Measurements from ENCODE around the gene AMOTL2. TPM values are rescaled to one million over a fixed set of nuclear protein-coding genes. Genes with fewer than 3 reads are reported as not detected.

AMOTL2 gene
- total RNA-seq, 1 experiment from 2014 or later = 153 TPM

DNA sequence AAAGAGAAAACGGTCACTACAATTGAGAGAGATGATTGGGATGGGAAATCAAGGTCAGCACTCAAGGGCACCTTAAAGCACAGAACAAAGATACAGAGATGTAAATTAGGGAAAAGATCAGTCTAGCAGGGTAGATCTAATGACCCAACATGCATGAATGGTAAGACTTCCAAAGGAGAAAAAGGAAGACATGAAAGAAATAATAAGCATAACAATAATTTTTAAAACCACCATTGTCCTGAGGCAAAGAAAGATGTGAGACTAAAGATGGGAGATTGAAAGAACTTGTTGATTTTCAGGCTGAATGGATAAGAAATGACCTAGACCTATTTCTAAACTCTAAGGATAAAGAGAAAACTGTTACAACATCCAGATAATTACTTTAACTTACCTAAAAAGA, 34.8 kb upstream of the AMOTL2 start:
- Mint-ChIP-seq H3K27me3 (ENCODE audit: unreplicated experiment) (peaks cover 36% of the 10 kb centered on the region), H3K36me3 (ENCODE audit: insufficient read depth, unreplicated experiment) (no peaks in the 10 kb centered on the region), H3K9me3 (ENCODE audit: low read depth, unreplicated experiment) (no peaks in the 10 kb centered on the region), H3K4me3 (ENCODE audit: low read depth, unreplicated experiment) (no peak overlapping the region), H3K4me1 (ENCODE audit: low read depth, unreplicated experiment) (peaks cover 21% of the 10 kb centered on the region), H3K27ac (ENCODE audit: unreplicated experiment) (no peak overlapping the region)
- no peak for DNase-seq
- BruUV-seq (replicated peaks) = no TSS peak
- intact Hi-C loops (cut with micrococcal nuclease; ENCODE audit: unreplicated experiment) = no loop called here
- CTCF ChIA-PET = no interaction called here
- TF ChIP-seq, protein P1, sequence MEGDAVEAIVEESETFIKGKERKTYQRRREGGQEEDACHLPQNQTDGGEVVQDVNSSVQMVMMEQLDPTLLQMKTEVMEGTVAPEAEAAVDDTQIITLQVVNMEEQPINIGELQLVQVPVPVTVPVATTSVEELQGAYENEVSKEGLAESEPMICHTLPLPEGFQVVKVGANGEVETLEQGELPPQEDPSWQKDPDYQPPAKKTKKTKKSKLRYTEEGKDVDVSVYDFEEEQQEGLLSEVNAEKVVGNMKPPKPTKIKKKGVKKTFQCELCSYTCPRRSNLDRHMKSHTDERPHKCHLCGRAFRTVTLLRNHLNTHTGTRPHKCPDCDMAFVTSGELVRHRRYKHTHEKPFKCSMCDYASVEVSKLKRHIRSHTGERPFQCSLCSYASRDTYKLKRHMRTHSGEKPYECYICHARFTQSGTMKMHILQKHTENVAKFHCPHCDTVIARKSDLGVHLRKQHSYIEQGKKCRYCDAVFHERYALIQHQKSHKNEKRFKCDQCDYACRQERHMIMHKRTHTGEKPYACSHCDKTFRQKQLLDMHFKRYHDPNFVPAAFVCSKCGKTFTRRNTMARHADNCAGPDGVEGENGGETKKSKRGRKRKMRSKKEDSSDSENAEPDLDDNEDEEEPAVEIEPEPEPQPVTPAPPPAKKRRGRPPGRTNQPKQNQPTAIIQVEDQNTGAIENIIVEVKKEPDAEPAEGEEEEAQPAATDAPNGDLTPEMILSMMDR (IDR thresholded peaks at IDR 0.05; ENCODE audit: unreplicated experiment) = no peak

DNA sequence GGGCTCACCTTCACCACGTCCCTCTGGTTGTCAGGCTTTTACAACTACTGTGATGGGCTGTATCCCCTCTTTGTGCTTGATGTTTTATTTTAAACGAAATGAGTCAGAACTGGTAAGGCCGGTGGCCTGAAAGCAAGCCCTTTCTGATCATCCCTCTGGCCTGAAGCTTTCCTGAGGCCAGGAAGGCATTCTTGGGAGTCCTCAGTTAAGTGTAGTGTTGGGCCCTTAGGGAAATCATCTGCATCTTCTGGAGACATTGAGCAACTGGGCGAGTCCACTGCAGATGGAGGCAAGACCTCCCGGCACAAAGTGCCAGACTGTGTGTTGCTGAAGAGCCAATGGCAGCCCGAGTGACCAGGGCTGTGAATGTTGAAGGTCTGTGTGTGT, 33.0 kb upstream of the AMOTL2 start:
- CTCF ChIA-PET = interaction anchor here (0.6 kb wide), 1 partner anchor 223 kb away, joined by 3 read pairs; no protein-coding TSS in a partner anchor
- Mint-ChIP-seq H3K9me3 (ENCODE audit: low read depth, unreplicated experiment) (peaks cover 4% of the 10 kb centered on the region), H3K36me3 (ENCODE audit: insufficient read depth, unreplicated experiment) (no peaks in the 10 kb centered on the region), H3K4me1 (ENCODE audit: low read depth, unreplicated experiment) (peaks cover 21% of the 10 kb centered on the region), H3K27me3 (ENCODE audit: unreplicated experiment) (peaks cover 47% of the 10 kb centered on the region), H3K4me3 (ENCODE audit: low read depth, unreplicated experiment) (no peak overlapping the region), H3K27ac (ENCODE audit: unreplicated experiment) (no peak overlapping the region)
- no TSS peak for BruUV-seq (replicated peaks)
- TF ChIP-seq, protein P1 (IDR thresholded peaks at IDR 0.05; ENCODE audit: unreplicated experiment) = no peak
- intact Hi-C loops (cut with micrococcal nuclease; ENCODE audit: unreplicated experiment) = no loop called here
- DNase-seq = no peak

DNA sequence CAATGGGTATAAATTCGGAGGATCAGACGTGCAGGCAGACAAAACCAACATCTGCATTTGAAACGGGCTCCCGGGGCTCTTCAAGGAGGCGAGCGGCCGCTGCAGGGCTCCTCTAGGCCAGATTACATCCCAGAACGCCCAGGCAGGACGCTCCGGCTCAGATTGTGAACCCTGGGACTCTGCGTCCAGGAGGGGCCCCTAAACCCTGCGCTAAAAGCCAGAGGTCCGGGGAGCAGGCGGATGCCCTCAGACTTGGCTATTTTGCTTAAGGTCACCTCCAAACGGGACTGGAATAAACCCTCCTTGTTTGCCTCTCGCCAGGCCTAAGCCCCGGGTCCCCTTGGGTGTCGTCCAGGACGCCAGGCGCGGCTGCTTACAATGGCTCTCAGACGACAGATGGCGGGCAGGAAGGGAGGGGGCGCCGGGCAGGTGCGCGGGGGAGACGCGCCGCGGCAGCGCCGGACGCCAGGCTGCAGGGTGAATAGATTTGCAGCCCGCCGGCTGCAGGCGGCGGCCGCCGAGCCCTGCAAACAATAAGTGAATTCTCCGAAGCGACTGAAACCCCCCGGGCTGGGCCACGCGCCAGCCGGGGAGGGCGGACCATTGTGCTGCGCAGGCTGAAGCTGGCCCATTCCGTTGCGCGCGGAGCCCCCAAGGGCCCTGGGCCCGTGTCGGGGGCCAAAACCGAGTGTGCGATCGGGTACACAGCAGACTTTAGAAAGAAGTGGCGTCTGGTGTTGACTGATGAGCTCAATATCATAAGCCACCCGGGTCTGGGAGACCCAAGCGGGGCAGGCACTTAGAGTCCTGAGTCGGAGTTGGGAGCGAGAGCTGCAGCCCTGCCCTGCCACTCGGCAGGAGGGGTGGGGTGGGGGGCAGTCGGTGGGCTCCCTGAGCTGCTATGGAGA, 32.3 kb upstream of the AMOTL2 start:
- BruUV-seq (replicated peaks) = no TSS peak
- H3K36me3 Mint-ChIP-seq (ENCODE audit: insufficient read depth, unreplicated experiment) = no peaks in the 10 kb centered on the region
- peaks cover 10% of the 10 kb centered on the region for H3K9me3 Mint-ChIP-seq (ENCODE audit: low read depth, unreplicated experiment)
- H3K4me1 Mint-ChIP-seq (ENCODE audit: low read depth, unreplicated experiment) = peaks cover 21% of the 10 kb centered on the region
- CTCF ChIA-PET = interaction anchor here (0.6 to 0.8 kb wide), 2 partner anchors 80 to 222 kb away, joined by 3 read pairs; no protein-coding TSS in a partner anchor
- DNase-seq = peak; percentile 49
- peak overlapping the region; percentile 60 for H3K4me3 Mint-ChIP-seq (ENCODE audit: low read depth, unreplicated experiment)
- TF ChIP-seq, protein P1 (IDR thresholded peaks at IDR 0.05; ENCODE audit: unreplicated experiment) = no peak
- intact Hi-C loops (cut with micrococcal nuclease; ENCODE audit: unreplicated experiment) = no loop called here
- peaks cover 47% of the 10 kb centered on the region for H3K27me3 Mint-ChIP-seq (ENCODE audit: unreplicated experiment)
- no peak overlapping the region for H3K27ac Mint-ChIP-seq (ENCODE audit: unreplicated experiment)

DNA sequence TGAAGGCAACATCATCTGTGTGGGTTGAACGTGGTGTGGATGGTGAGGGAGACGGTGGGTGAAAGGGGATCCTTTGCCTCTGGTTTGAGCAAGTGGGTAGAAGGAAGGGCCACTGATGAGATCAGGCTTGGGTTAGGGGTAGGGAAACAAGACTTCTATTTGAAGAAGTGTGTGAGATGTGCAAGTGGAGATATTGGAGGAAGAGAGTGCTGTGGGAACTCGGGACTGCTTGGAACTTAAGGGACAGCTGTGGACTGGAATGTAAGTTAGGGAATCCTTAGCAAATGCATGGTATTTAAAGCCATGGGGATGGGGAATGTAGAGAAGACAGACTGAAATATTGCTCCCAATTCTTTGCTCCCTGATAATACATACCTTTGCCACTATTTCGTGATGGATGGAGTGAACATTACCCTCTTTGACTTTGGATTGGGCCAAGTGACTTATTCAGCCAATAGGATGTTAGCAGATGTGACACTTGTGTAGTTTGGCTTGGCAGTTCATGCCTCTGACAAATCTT, 30.2 kb upstream of the AMOTL2 start:
- H3K9me3 Mint-ChIP-seq (ENCODE audit: low read depth, unreplicated experiment) = peaks cover 13% of the 10 kb centered on the region
- no peak overlapping the region for H3K27ac Mint-ChIP-seq (ENCODE audit: unreplicated experiment)
- no peak overlapping the region for H3K4me3 Mint-ChIP-seq (ENCODE audit: low read depth, unreplicated experiment)
- CTCF ChIA-PET = no interaction called here
- TF ChIP-seq, protein P1 (IDR thresholded peaks at IDR 0.05; ENCODE audit: unreplicated experiment) = no peak
- peaks cover 8% of the 10 kb centered on the region for H3K4me1 Mint-ChIP-seq (ENCODE audit: low read depth, unreplicated experiment)
- no peak for DNase-seq
- H3K27me3 Mint-ChIP-seq (ENCODE audit: unreplicated experiment) = peaks cover 58% of the 10 kb centered on the region
- no peaks in the 10 kb centered on the region for H3K36me3 Mint-ChIP-seq (ENCODE audit: insufficient read depth, unreplicated experiment)
- no TSS peak for BruUV-seq (replicated peaks)
- intact Hi-C loops (cut with micrococcal nuclease; ENCODE audit: unreplicated experiment) = no loop called here

Data from Calu3 (cell line).